GM18507 (cell line): ENCODE measurements around the gene MALT1.
"Not testable (repeated sequence)": the region's sequence is repeated elsewhere in the genome, so short reads cannot be mapped to it uniquely, and the experiment has no call there.

Experiments used
- DNase-seq: peaks from one replicate; pipeline ENCODE4 v3.0.0; 2011; ENCODE audit warnings: low read depth; ENCODE audit not compliant: insufficient read length; ENCODE audit errors: extremely low spot score
- FAIRE-seq: peaks from 2 replicates; lab custom pipeline; 2011; peaks lifted over from hg19 to GRCh38; lab: Jason Lieb, UNC

Gene MALT1

DNA sequence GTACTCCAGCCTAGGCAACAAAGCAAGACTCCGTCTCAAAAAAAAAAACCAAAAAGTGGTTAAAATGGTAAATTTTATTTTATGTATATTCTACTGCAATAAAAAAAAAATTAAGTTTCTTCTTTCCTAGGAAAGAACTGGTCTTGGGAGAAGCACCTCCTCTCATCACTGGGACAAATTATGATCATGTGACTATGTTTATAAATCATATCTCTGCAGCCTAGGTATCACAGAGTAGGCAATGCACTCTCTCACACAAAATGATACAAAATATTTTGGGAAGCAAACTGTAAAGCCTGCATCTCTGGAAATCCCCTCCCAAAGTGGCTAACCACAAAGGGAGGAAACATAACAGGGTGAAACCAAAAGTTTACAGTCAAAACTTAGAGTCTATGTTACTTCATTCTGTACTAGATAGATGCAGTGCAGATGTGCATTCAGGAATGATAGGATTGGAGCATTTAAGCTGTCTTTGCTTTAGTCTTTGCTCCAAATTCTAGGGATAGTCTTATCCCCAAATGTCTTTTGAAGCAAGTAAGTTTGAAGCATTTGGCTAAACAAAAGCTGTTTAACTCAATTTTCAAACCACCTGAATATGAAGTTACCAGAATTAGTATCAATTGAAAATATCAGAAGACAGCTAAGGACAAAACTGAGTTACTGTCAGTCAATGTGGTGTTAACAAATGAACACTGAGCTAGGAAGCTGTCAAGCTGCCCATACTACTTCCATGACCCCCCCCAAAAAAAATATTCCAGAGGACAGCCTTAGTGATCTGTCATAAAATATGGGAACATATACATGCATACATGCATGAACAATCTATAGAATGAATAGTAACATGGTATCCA, 21.1 kb upstream of the MALT1 start:
- DNase-seq, result no peak
- FAIRE-seq, result peak; percentile 94

DNA sequence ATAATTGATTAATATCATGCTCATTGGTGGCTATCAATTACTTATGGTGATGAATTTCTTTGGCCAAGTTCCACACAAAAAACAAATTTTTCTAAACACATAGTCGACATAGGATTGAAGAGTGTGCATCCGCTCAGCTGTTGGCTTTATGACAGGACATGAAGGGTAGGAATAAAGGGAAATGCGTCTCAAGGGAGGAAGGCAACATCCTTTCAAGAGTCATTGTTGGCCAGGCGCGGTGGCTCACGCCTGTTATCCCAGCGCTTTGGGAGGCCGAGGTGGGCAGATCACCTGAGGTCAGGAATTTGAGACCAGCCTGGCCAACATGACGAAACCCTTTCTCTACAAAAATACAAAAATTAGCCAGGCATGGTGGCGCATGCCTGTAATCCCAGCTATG, 20.4 kb upstream of the MALT1 start:
- FAIRE-seq, result peak; percentile 31
- DNase-seq, result not testable (repeated sequence)

GRCh38 chr18:58653144-58653722, 18.0 kb upstream of the MALT1 start:
- DNase-seq, FAIRE-seq: not testable (repeated sequence)

GRCh38 chr18:58653814-58654509, 17.3 kb upstream of the MALT1 start:
- FAIRE-seq, result peak; percentile 73

DNA sequence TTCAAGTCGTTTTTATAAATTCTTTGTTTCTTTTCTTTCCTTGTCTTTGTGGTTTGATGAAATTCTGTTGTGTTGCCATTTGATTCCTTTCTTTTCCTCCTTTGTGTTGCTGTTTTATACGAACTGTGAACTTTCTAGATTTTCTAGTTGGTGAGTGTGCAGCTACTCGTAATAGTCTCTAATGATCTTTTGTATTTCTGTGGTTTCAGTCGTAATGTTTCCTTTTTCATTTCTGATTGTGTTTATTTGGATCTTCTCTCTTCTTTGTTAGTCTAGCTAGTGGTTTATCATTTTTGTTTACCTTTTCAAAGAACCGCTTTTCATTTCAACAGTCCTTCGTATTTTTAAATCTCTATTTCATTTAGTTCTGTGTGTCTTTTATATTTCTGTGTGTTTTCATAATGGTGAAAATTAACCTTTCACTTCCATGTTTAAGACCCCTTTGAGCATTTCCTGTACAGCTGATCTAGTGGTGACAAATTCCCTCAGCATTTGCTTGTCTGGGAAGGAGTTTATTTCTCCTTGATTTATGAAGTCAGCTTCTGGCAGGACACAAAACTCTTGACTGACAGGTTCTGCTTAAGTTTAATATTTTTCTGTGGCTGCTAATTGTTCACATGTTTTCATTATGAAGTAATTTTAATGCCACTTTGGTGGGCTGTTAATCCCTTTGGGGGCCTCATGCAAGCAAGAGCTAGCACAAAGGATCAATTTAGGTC, 16.2 kb upstream of the MALT1 start:
- peak; percentile 85 for FAIRE-seq

More at GRCh38 chr18:58653814-58654509, 17.3 kb upstream of the MALT1 start:
- DNase-seq, result no peak

DNA sequence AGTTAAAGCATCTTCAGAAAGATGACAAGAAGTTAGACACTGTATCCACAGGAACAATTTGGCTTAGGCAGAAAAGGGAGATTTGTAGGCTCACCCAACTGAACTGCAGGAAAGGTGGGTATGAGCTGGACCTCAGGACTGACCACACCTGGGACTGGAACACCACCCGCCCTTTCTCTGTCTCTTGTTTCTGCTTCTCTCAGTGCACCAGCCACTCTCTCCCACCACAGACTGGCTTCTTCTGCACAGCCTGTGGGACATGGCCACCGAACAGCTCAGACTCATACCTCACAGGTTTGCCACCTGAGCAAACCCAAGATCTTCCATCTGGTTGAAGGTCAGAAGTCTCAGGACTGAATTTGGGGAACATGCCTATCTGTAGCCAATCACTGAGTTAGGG, 14.2 kb upstream of the MALT1 start:
- no peak for FAIRE-seq
- DNase-seq, result no peak

More for the DNA sequence above, 16.2 kb upstream of the MALT1 start:
- no peak for DNase-seq

- no peak for DNase-seq
- FAIRE-seq, result no peak
Observed at GRCh38 chr18:58657494-58657893, 13.8 kb upstream of the MALT1 start.

- no peak for DNase-seq
- peak; percentile 78 for FAIRE-seq
Observed at GRCh38 chr18:58659691-58660090, 11.6 kb upstream of the MALT1 start.

DNA sequence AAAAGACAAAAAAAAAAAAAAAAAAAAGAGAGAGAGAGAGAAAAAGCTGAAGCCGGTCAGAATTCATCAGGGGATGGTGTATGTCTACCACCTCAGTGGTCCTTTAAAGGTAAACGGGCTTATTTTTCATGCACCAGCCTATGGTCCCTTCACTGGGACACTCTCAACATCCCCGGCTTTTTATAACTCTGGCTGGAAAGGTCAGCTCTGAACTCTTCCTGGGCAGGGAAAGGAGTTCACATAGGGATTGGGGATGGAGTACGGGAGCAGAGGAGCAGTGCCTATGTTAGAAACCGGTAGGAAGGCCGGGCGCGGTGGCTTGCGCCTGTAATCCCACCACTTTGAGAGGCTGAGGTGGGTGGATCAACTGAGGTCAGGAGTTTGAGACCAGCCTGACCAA, 10.3 kb upstream of the MALT1 start:
- FAIRE-seq (no peak), DNase-seq (no peak)

DNA sequence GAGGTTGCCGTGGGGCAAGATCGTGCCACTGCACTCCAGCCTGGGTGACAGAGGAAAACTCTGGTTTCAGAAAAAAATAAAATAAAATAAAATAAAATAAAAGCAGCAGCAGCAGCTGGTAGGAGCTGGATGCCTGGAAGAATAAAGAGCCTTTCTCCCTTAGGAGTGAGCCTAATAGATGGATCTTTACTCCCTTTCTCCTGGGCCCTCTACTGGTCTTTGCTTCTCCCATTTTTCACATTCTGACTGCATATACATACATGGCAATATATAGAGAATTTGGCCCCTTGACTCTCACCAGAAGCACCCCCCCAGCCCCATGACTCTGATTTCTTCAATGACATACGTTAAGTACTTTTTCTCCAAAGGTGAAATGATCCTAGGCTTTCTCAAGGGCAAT, 9.8 kb upstream of the MALT1 start:
- DNase-seq (no peak), FAIRE-seq (no peak)

DNA sequence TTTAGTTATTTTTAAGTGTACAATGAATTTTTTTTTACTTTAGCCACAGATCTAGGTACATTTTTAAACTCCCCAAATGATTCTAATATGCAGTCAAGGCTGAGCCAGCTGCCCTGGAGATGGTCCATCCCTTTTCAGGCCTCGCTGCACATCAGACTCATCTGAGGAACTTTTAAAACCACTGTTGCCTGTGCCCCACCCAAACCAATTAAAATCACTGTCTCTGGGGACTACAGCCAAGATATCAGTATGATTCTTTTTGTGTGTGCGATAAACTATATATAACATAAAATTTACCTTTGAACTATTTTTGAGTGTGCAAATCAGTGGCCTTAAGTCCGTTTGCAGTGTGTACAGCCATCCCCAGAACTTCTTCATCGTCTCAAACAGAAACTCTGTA, 9.1 kb upstream of the MALT1 start:
- peak; percentile 90 for FAIRE-seq

GRCh38 chr18:58666176-58666575, 5.1 kb upstream of the MALT1 start:
- FAIRE-seq, result no peak
- DNase-seq, result no peak

More for the DNA sequence above, 9.1 kb upstream of the MALT1 start:
- DNase-seq, result no peak

DNA sequence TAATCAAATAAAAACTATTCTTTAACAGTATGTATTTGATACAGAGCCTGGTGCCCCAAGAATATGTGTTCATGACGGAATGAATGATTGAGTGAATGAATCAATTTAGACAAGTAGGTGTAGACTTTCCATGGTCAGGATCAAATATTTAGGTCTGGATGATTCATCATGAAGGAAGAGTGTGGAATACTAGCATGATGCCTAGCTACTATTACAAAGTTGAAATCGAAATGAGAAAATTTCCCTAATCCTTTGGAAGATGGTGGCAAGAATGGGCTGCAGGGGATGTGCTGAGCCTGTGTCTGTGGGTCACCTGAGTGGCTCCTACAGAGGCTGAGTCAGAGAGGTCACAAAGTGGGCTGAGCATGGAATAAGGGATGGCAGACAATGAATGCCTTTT, 3.1 kb upstream of the MALT1 start:
- FAIRE-seq (no peak), DNase-seq (no peak)

GRCh38 chr18:58668897-58669296, 2.4 kb upstream of the MALT1 start:
- DNase-seq (no peak), FAIRE-seq (no peak)

- no peak for DNase-seq
Observed at GRCh38 chr18:58669731-58670378, 1.4 kb upstream of the MALT1 start.

DNA sequence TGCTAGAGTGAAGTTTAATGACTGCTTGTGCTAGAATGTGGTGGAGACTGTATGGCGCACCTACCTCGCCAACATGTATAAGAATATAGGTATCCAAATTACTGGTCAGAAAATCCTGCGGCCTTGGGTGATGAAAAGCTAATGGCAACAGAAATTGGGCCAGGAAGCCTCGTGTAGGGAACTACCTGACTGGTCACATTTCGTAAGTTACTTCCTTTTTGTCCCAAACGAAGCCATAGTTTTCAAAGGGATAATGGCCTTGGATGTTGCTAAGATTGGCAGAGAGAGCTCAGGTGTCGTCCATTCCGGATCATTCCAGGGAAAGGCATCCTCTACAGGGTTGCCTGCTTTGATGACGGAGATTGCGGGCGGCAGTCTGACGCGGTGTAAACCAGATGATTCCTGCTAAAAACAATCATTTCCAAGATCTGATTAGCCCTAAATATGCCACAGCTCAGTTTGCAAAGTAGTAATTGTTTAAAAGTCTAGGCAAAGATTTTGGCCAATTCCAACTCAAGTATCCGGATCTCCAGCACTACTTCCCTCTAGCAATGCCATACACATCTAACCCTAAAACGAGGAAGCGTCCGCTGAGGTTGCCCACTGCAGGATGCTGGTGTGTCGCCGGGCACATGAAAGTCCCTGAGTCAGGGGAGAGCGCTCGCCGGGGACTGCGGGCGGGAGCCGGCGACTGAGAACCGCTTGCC, 708 bp upstream of the MALT1 start:
- DNase-seq (no peak), FAIRE-seq (no peak)

More at GRCh38 chr18:58669731-58670378, 1.4 kb upstream of the MALT1 start:
- no peak for FAIRE-seq

DNA sequence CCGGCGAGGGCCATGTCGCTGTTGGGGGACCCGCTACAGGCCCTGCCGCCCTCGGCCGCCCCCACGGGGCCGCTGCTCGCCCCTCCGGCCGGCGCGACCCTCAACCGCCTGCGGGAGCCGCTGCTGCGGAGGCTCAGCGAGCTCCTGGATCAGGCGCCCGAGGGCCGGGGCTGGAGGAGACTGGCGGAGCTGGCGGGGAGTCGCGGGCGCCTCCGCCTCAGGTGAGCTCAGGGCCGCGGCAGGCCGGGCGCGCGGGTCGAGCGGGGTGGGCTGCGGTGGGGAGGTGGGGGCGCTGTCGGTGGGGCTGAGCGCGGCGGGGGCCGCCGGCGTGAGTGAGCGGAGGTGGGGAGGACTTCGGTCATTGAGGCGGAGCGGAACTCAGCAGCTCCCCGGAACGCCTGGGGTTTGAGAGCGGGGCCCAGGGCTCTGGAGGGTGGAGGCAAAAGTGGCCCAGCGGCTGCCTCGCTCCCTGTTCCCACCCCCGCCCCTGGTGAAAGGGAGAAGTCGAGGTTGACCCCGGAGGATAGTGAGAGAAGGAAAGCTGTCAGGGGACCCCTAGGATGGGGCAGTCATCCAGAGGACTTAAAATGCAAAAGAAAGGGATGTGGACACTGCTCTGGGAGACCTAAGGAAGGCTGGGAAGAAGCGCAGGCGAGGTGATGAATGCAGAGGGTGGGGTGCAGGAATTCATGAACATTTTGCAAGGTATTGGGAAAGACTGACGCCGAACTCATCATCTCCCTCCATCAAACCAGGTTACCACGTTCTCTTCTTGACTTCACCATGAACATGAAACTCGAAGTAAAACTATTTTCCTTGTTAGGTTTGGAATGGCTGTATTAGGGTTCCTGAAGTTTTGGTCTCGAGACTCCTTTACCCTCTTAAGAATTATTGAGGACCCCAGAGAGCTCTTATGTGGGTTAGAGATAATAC, 633 bp downstream of the MALT1 start:
- DNase-seq, result no peak
- peak; percentile 44 for FAIRE-seq

- FAIRE-seq, result no peak
- no peak for DNase-seq
Observed at GRCh38 chr18:58674159-58674558, 2.9 kb downstream of the MALT1 start.
